ENCODE measurements around the gene TACC2. TPM values are rescaled to one million over a fixed set of nuclear protein-coding genes. Genes with fewer than 3 reads are reported as not detected.
A peak's percentile ranks its signal among the peaks of the same experiment; 100 is the strongest.

The TACC2 gene
- total and polyA plus RNA-seq, 12 donors: 68.1 to 451 (median 364) TPM

DNA sequence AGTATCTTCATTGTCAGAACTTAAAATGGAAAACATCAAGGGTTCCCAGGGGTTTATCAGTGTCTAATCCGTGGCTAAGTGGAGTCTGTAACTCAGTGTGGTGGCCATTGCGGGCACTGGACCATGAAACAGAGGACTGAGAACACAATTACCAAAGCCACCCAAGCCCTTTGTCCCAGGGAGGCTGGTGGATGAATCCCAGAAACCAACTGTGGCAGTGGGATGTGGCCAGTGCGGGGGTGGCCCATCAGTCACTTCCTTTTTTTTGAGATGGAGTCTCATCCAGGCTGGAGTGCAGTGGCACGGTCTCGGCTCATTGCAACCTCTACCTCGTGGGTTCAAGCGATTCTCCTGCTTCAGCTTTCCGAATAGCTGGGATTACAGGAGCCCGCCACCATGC lies 61.8 kb downstream of the TACC2 start:
- TF ChIP-seq, protein P1, sequence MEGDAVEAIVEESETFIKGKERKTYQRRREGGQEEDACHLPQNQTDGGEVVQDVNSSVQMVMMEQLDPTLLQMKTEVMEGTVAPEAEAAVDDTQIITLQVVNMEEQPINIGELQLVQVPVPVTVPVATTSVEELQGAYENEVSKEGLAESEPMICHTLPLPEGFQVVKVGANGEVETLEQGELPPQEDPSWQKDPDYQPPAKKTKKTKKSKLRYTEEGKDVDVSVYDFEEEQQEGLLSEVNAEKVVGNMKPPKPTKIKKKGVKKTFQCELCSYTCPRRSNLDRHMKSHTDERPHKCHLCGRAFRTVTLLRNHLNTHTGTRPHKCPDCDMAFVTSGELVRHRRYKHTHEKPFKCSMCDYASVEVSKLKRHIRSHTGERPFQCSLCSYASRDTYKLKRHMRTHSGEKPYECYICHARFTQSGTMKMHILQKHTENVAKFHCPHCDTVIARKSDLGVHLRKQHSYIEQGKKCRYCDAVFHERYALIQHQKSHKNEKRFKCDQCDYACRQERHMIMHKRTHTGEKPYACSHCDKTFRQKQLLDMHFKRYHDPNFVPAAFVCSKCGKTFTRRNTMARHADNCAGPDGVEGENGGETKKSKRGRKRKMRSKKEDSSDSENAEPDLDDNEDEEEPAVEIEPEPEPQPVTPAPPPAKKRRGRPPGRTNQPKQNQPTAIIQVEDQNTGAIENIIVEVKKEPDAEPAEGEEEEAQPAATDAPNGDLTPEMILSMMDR (IDR thresholded peaks at IDR 0.05): no peak
- H3K27ac ChIP-seq: peak overlapping the region in 6 of 10 donors; percentile 20 to 72 (median 43)

GRCh38 chr10:122051609-122052385 lies 62.8 kb downstream of the TACC2 start:
- H3K27me3 ChIP-seq: no peaks in the 10 kb centered on the region
- peak; percentile 30 to 38 for DNase-seq
- intact Hi-C loops (cut with DNase I): loop anchor here in 7 of 10 donors (2.0 to 10.0 kb wide), 7 partner anchors 63 to 223 kb away; partner anchors contain the start of genes ATE1 (in 4 of the 7), NSMCE4A (in 2 of the 7) and BTBD16 (in 1 of the 7)
- peak in 5 of 8 donors; percentile 28 to 43 (median 30) for ATAC-seq
- H3K36me3 ChIP-seq: peaks cover 0 to 17% (median 0%) of the 10 kb centered on the region in 9 donors
- peak overlapping the region in 6 of 10 donors; percentile 20 to 80 (median 42) for H3K27ac ChIP-seq
- no peak overlapping the region for H3K4me3 ChIP-seq
- TF ChIP-seq, protein P1 (IDR thresholded peaks at IDR 0.05): peak; percentile 42 to 77 (median 68)
- no peaks in the 10 kb centered on the region for H3K9me3 ChIP-seq
- WGBS, 2 donors: 64 to 71% methylated on average over 2 of the region's 2 CpGs
- H3K4me1 ChIP-seq: peaks cover 13 to 62% (median 34%) of the 10 kb centered on the region in 9 donors

More for the DNA sequence above, 61.8 kb downstream of the TACC2 start:
- Histone ChIP-seq H3K4me1 (peaks cover 13 to 62% (median 34%) of the 10 kb centered on the region in 9 donors), H3K36me3 (peaks cover 0 to 15% (median 0%) of the 10 kb centered on the region in 9 donors), H3K9me3 (no peaks in the 10 kb centered on the region), H3K27me3 (no peaks in the 10 kb centered on the region), H3K4me3 (no peak overlapping the region)
- intact Hi-C loops (cut with DNase I): loop anchor here in 7 of 10 donors (2.0 to 10.0 kb wide), 7 partner anchors 64 to 224 kb away; partner anchors contain the start of genes ATE1 (in 4 of the 7), NSMCE4A (in 2 of the 7) and BTBD16 (in 1 of the 7)
- WGBS, 2 donors: 91% methylated on average over 9 of the region's 9 CpGs
- DNase-seq (no peak), ATAC-seq (no peak)

- WGBS, 2 donors: 84 to 95% methylated on average over 6 of the region's 6 CpGs
- Histone ChIP-seq H3K4me1 (peaks cover 13 to 57% (median 34%) of the 10 kb centered on the region in 9 donors), H3K36me3 (peaks cover 0 to 17% (median 0%) of the 10 kb centered on the region in 9 donors), H3K4me3 (no peak overlapping the region), H3K27me3 (no peaks in the 10 kb centered on the region), H3K9me3 (no peaks in the 10 kb centered on the region), H3K27ac (peak overlapping the region in 2 of 10 donors; percentile 78 to 80)
- DNase-seq (no peak), ATAC-seq (no peak)
- TF ChIP-seq, protein P1 (IDR thresholded peaks at IDR 0.05): no peak
- intact Hi-C loops (cut with DNase I): loop anchor here in 7 of 10 donors (5.0 to 10.0 kb wide), 6 partner anchors 62 to 222 kb away; partner anchors contain the start of genes ATE1 (in 4 of the 7), BTBD16 (in 1 of the 7) and NSMCE4A (in 1 of the 7)
Observed at GRCh38 chr10:122052701-122053100, 63.7 kb downstream of the TACC2 start.

GRCh38 chr10:122053314-122053713 lies 64.4 kb downstream of the TACC2 start:
- Histone ChIP-seq H3K4me1 (peaks cover 13 to 55% (median 34%) of the 10 kb centered on the region in 9 donors), H3K4me3 (no peak overlapping the region), H3K27me3 (no peaks in the 10 kb centered on the region), H3K9me3 (no peaks in the 10 kb centered on the region), H3K27ac (peak overlapping the region in 9 of 10 donors; percentile 3 to 88 (median 78)), H3K36me3 (peaks cover 0 to 18% (median 0%) of the 10 kb centered on the region in 9 donors)
- TF ChIP-seq, protein P1 (IDR thresholded peaks at IDR 0.05): no peak
- DNase-seq: no peak
- 75 to 78% methylated on average over 8 of the region's 8 CpGs for WGBS, 2 donors
- intact Hi-C loops (cut with DNase I): loop anchor here in 7 of 10 donors (5.0 to 10.0 kb wide), 6 partner anchors 61 to 221 kb away; partner anchors contain the start of genes ATE1 (in 4 of the 7), BTBD16 (in 1 of the 7) and NSMCE4A (in 1 of the 7)
- no peak for ATAC-seq
